H9 (cell line): ENCODE results near the gene APCDD1. TPM values are rescaled to one million over a fixed set of nuclear protein-coding genes. Genes with fewer than 3 reads are reported as not detected.

Experiments
- DNase-seq: peaks from one replicate; pipeline ENCODE4 v3.0.0-alpha.2; 2017
- H2AFZ ChIP-seq: one replicate; pipeline ENCODE4 v1.6.1; 2013; ENCODE audit warnings: mild to moderate bottlenecking, low read length, control low read depth, moderate library complexity
- H2AK5ac ChIP-seq: 2 replicates; pipeline ENCODE4 v1.6.1; 2013; ENCODE audit warnings: low read length, control low read depth, mixed read lengths; ENCODE audit not compliant: insufficient read length
- H2BK120ac ChIP-seq: one replicate; pipeline ENCODE4 v1.6.1; 2013; ENCODE audit warnings: low read depth, mild to moderate bottlenecking, low read length, control low read depth, inconsistent platforms; ENCODE audit not compliant: poor library complexity, severe bottlenecking
- H2BK12ac ChIP-seq: 2 replicates; pipeline ENCODE4 v1.6.1; 2013; ENCODE audit warnings: low read length, control low read depth, mixed read lengths, low read depth; ENCODE audit not compliant: insufficient read length
- H2BK15ac ChIP-seq: 2 replicates; pipeline ENCODE4 v1.6.1; 2013; ENCODE audit warnings: low read depth, low read length, control low read depth
- H2BK20ac ChIP-seq: one replicate; pipeline ENCODE4 v1.6.1; 2013; ENCODE audit warnings: low read depth, mild to moderate bottlenecking, low read length, control low read depth, inconsistent platforms; ENCODE audit not compliant: poor library complexity, severe bottlenecking
- H2BK5ac ChIP-seq: 2 replicates; pipeline ENCODE4 v1.6.1; 2013; ENCODE audit warnings: low read length, control low read depth, mixed read lengths; ENCODE audit not compliant: insufficient read length
- H3K14ac ChIP-seq: 2 replicates; pipeline ENCODE4 v1.6.1; 2013; ENCODE audit warnings: low read length, control low read depth; ENCODE audit not compliant: insufficient read depth
- H3K18ac ChIP-seq: 2 replicates; pipeline ENCODE4 v1.6.1; 2013; ENCODE audit warnings: low read depth, mild to moderate bottlenecking, mixed read lengths, low read length, control low read depth; ENCODE audit not compliant: insufficient read length
- H3K23ac ChIP-seq: 2 replicates; pipeline ENCODE4 v1.6.1; 2013; ENCODE audit warnings: low read length, control low read depth, mixed read lengths, low read depth; ENCODE audit not compliant: insufficient read length
- H3K23me2 ChIP-seq: 2 replicates; pipeline ENCODE4 v1.6.1; 2013; ENCODE audit warnings: low read depth, mild to moderate bottlenecking, mixed read lengths, low read length, control low read depth; ENCODE audit not compliant: insufficient read length, poor library complexity, severe bottlenecking
- H3K27ac ChIP-seq: 2 replicates; pipeline ENCODE4 v1.5.1; 2013; ENCODE audit warnings: low read length, control low read depth, mixed read lengths, low read depth; ENCODE audit not compliant: insufficient read length
- H3K27me3 ChIP-seq: 2 replicates; pipeline ENCODE4 v1.6.1; 2013; ENCODE audit warnings: low read length, control low read depth, inconsistent platforms; ENCODE audit not compliant: insufficient read depth
- H3K4ac ChIP-seq: 2 replicates; pipeline ENCODE4 v1.6.1; 2013; ENCODE audit warnings: low read depth, mild to moderate bottlenecking, control low read depth, inconsistent platforms, low read length, moderate library complexity
- H3K4me1 ChIP-seq: 2 replicates; pipeline ENCODE4 v1.6.1; 2013; ENCODE audit warnings: low read length, control low read depth, inconsistent platforms; ENCODE audit not compliant: insufficient read depth
- H3K4me2 ChIP-seq: 2 replicates; pipeline ENCODE4 v1.6.1; 2013; ENCODE audit warnings: low read length, control low read depth, mixed read lengths; ENCODE audit not compliant: insufficient read length, insufficient read depth
- H3K56ac ChIP-seq: 2 replicates; pipeline ENCODE4 v1.6.1; 2013; ENCODE audit warnings: low read depth, mild to moderate bottlenecking, mixed read lengths, low read length, control low read depth; ENCODE audit not compliant: insufficient read length
- H3K79me1 ChIP-seq: 2 replicates; pipeline ENCODE4 v1.6.1; 2013; ENCODE audit warnings: low read depth, mild to moderate bottlenecking, moderate library complexity, low read length, control low read depth, inconsistent platforms; ENCODE audit not compliant: insufficient read depth, poor library complexity, severe bottlenecking
- H3K79me2 ChIP-seq: 2 replicates; pipeline ENCODE4 v1.6.1; 2013; ENCODE audit warnings: low read length, control low read depth, inconsistent platforms; ENCODE audit not compliant: insufficient read depth
- H3K9ac ChIP-seq: 2 replicates; pipeline ENCODE4 v1.6.1; 2013; ENCODE audit warnings: low read length, control low read depth, mixed read lengths; ENCODE audit not compliant: insufficient read length; ENCODE audit errors: extremely low read depth
- H3K9me3 ChIP-seq: one replicate; pipeline ENCODE4 v1.6.1; 2013; ENCODE audit warnings: low read depth, low read length, inconsistent platforms; ENCODE audit not compliant: control insufficient read depth
- H3T11ph ChIP-seq: one replicate; pipeline ENCODE4 v1.6.1; 2013; ENCODE audit warnings: mild to moderate bottlenecking, low read length, control low read depth, inconsistent platforms
- H4K20me1 ChIP-seq: one replicate; pipeline ENCODE4 v1.6.1; 2013; ENCODE audit not compliant: control insufficient read depth, insufficient read length, insufficient read depth
- H4K5ac ChIP-seq: 2 replicates; pipeline ENCODE4 v1.6.1; 2013; ENCODE audit warnings: low read depth, mild to moderate bottlenecking, mixed read lengths, low read length, control low read depth; ENCODE audit not compliant: insufficient read length
- H4K8ac ChIP-seq: replicated peaks from 2 replicates; pipeline ENCODE4 v1.6.1; 2013; ENCODE audit warnings: low read length, control low read depth, mixed read lengths, low read depth; ENCODE audit not compliant: insufficient read length
- H4K91ac ChIP-seq: 2 replicates; pipeline ENCODE4 v1.6.1; 2013; ENCODE audit warnings: low read depth, mild to moderate bottlenecking, moderate library complexity, mixed read lengths, low read length, control low read depth; ENCODE audit not compliant: insufficient read length
- H3K27ac Mint-ChIP-seq, 3 experiments: 2 replicates in 2 of 3; 3 replicates in 1 of 3; pipeline ENCODE4 v1.8.0; 2020 to 2021; ENCODE audit warnings: mixed read lengths in 3 of 3, mild to moderate bottlenecking in 1 of 3, moderate library complexity in 1 of 3
- H3K27me3 Mint-ChIP-seq: 2 replicates; pipeline ENCODE4 v1.8.0; 2021; ENCODE audit warnings: low read depth, mild to moderate bottlenecking, moderate library complexity, mixed read lengths
- H3K36me3 Mint-ChIP-seq, 3 experiments: 2 replicates in 2 of 3; 3 replicates in 1 of 3; pipeline ENCODE4 v1.8.0; 2020 to 2021; ENCODE audit warnings: low read depth in 3 of 3, mixed read lengths in 3 of 3; ENCODE audit not compliant: insufficient read depth in 1 of 3
- H3K4me1 Mint-ChIP-seq, 2 experiments: 2 replicates each; pipeline ENCODE4 v1.8.0; 2020; ENCODE audit warnings: mixed read lengths in 2 of 2
- H3K4me3 Mint-ChIP-seq, 2 experiments: 2 replicates in 1 of 2; 3 replicates in 1 of 2; pipeline ENCODE4 v1.8.0; 2020 to 2021; ENCODE audit warnings: mild to moderate bottlenecking in 2 of 2, mixed read lengths in 2 of 2, moderate library complexity in 1 of 2
- H3K9me3 Mint-ChIP-seq, 2 experiments: 2 replicates in 1 of 2; 3 replicates in 1 of 2; pipeline ENCODE4 v1.8.0; 2020; ENCODE audit warnings: mild to moderate bottlenecking in 2 of 2, mixed read lengths in 2 of 2, moderate library complexity in 1 of 2
- CTCF ChIP-seq: fragments of 200-600 bp; sonication (generic); conservative IDR thresholded peaks from 3 replicates; pipeline ENCODE4 v1.8.0; 2021; ENCODE audit warnings: antibody characterized with exemption, mild to moderate bottlenecking
- WGBS: extraction: QIAGEN DNeasy Blood & Tissue Kit; methylation state at CpG from one replicate; pipeline ENCODE4 v1.1.7; 2013; ENCODE audit warnings: missing lambda C conversion rate, low lambda C conversion rate, mixed read lengths; ENCODE audit not compliant: insufficient read length; ENCODE audit errors: extremely low coverage; 5-methylcytosine and 5-hydroxymethylcytosine counted together
- total RNA-seq: library from RNA; stranded (reverse); gene quantifications from 2 replicates; pipeline ENCODE4 v1.2.1, GENCODE V29; 2021

Gene APCDD1
- total RNA-seq, 1 experiment from 2014 or later: 1.8 TPM

- H4K8ac ChIP-seq: no peak overlapping the region
- no peaks in the 10 kb centered on the region for H3K27me3 Mint-ChIP-seq
- H3K23me2 ChIP-seq: peaks cover 4% of the 10 kb centered on the region
- H4K20me1 ChIP-seq: no peaks in the 10 kb centered on the region
- no peak overlapping the region for H3K23ac ChIP-seq
- H3K18ac ChIP-seq: no peak overlapping the region
- H3K27me3 ChIP-seq: no peaks in the 10 kb centered on the region
- H3K9me3 ChIP-seq: no peaks in the 10 kb centered on the region
- no peak overlapping the region for H3T11ph ChIP-seq
- H3K4me3 Mint-ChIP-seq: no peak overlapping the region
- H3K4me1 ChIP-seq: no peaks in the 10 kb centered on the region; the same call in 1 of the 2 replicates
- no peak overlapping the region for H3K4ac ChIP-seq
- peaks cover 0 to 9% (median 0%) of the 10 kb centered on the region in 3 experiments; a peak in 3 of 7 replicates for H3K36me3 Mint-ChIP-seq
- H3K4me1 Mint-ChIP-seq: peaks cover 13 to 14% of the 10 kb centered on the region in 2 experiments
- DNase-seq: no peak
- no peak overlapping the region for H4K91ac ChIP-seq
- TF ChIP-seq CTCF: no peak
- no peak overlapping the region for H2BK15ac ChIP-seq
- H2BK20ac ChIP-seq: no peak overlapping the region
- H4K5ac ChIP-seq: no peak overlapping the region
- no peak overlapping the region for H2BK5ac ChIP-seq
- peak overlapping the region in 2 of 3 experiments; percentile 3 to 5; a peak in 1 of 7 replicates for H3K27ac Mint-ChIP-seq
- H3K9me3 Mint-ChIP-seq: no peaks in the 10 kb centered on the region
- no peak overlapping the region for H3K4me2 ChIP-seq
- H2BK12ac ChIP-seq: no peak overlapping the region
- no peak overlapping the region for H2AFZ ChIP-seq
- WGBS: no CpG with 5 or more reads among the region's 3 CpGs
- H2AK5ac ChIP-seq: no peak overlapping the region
- no peak overlapping the region for H3K14ac ChIP-seq
- H3K9ac ChIP-seq: peak overlapping the region; percentile 43
- H3K79me2 ChIP-seq: peaks cover 27% of the 10 kb centered on the region; the same call in 1 of the 2 replicates
- H3K56ac ChIP-seq: no peak overlapping the region
- H3K27ac ChIP-seq: no peak overlapping the region
- no peak overlapping the region for H2BK120ac ChIP-seq
- H3K79me1 ChIP-seq: peaks cover 16% of the 10 kb centered on the region
Observed at GRCh38 chr18:10530002-10530401, 75.6 kb downstream of the APCDD1 start.
